ENCODE measurements around the gene VGLL3. TPM values are rescaled to one million over a fixed set of nuclear protein-coding genes. Genes with fewer than 3 reads are reported as not detected.

Gene VGLL3
- total RNA-seq, 3 donors from 2014 or later = 17.9 to 60.0 (median 48.5) TPM

GRCh38 chr3:86973440-86973839 is 17.5 kb downstream of the VGLL3 start:
- Histone ChIP-seq H3K4me1 (no peaks in the 10 kb centered on the region), H3K4me3 (no peak overlapping the region), H3K9me3 (no peaks in the 10 kb centered on the region), H3K36me3 (no peaks in the 10 kb centered on the region), H3K27me3 (no peaks in the 10 kb centered on the region), H3K27ac (no peak overlapping the region)
- no peak for DNase-seq (ENCODE audit: low spot score in 2 of 2)
- TF ChIP-seq POLR2AphosphoS5 (IDR thresholded peaks at IDR 0.05) (no peak), POLR2A (IDR thresholded peaks at IDR 0.05) (no peak), CTCF (IDR thresholded peaks at IDR 0.05) (no peak)
- intact Hi-C loops (cut with DNase I; ENCODE audit: low total_unique reads) = no loop called here

- no peaks in the 10 kb centered on the region for H3K27me3 ChIP-seq
- no peaks in the 10 kb centered on the region for H3K9me3 ChIP-seq
- TF ChIP-seq POLR2A (IDR thresholded peaks at IDR 0.05) = no peak
- no peak for TF ChIP-seq POLR2AphosphoS5 (IDR thresholded peaks at IDR 0.05)
- peak in 1 of 3 donors; percentile 18 for TF ChIP-seq CTCF (IDR thresholded peaks at IDR 0.05)
- H3K27ac ChIP-seq = no peak overlapping the region
- H3K4me1 ChIP-seq = no peaks in the 10 kb centered on the region
- H3K36me3 ChIP-seq = no peaks in the 10 kb centered on the region
- intact Hi-C loops (cut with DNase I; ENCODE audit: low total_unique reads) = no loop called here
- DNase-seq (ENCODE audit: low spot score in 2 of 2) = no peak
- H3K4me3 ChIP-seq = no peak overlapping the region
These were observed 21.3 kb downstream of the VGLL3 start for GRCh38 chr3:86969500-86970189.

- H3K27ac ChIP-seq = no peak overlapping the region
- H3K4me3 ChIP-seq = no peak overlapping the region
- intact Hi-C loops (cut with DNase I; ENCODE audit: low total_unique reads) = no loop called here
- no peaks in the 10 kb centered on the region for H3K36me3 ChIP-seq
- no peaks in the 10 kb centered on the region for H3K4me1 ChIP-seq
- TF ChIP-seq POLR2AphosphoS5 (IDR thresholded peaks at IDR 0.05) (no peak), CTCF (IDR thresholded peaks at IDR 0.05) (no peak), POLR2A (IDR thresholded peaks at IDR 0.05) (no peak)
- no peaks in the 10 kb centered on the region for H3K27me3 ChIP-seq
- H3K9me3 ChIP-seq = no peaks in the 10 kb centered on the region
- DNase-seq (ENCODE audit: low spot score in 2 of 2) = no peak
These were observed 22.6 kb downstream of the VGLL3 start for GRCh38 chr3:86968244-86968932.

- intact Hi-C loops (cut with DNase I; ENCODE audit: low total_unique reads) = no loop called here
These were observed 23.9 kb downstream of the VGLL3 start for GRCh38 chr3:86967062-86967461.

More at GRCh38 chr3:86967062-86967461, 23.9 kb downstream of the VGLL3 start:
- Histone ChIP-seq H3K4me1 (no peaks in the 10 kb centered on the region), H3K4me3 (no peak overlapping the region), H3K27me3 (no peaks in the 10 kb centered on the region), H3K9me3 (no peaks in the 10 kb centered on the region), H3K36me3 (no peaks in the 10 kb centered on the region), H3K27ac (no peak overlapping the region)
- no peak for DNase-seq (ENCODE audit: low spot score in 2 of 2)
- TF ChIP-seq POLR2AphosphoS5 (IDR thresholded peaks at IDR 0.05) = no peak
- no peak for TF ChIP-seq CTCF (IDR thresholded peaks at IDR 0.05)
